ENCODE data around the gene PCYOX1L. TPM values are rescaled to one million over a fixed set of nuclear protein-coding genes. Genes with fewer than 3 reads are reported as not detected.

The PCYOX1L gene
- total and polyA plus RNA-seq, 2 of the 8 experiments (the other 6 are each of a cell fraction or from before 2014, with no cell fraction given): 6.8 to 17.2 TPM

GRCh38 chr5:149323210-149323609 is 34.6 kb upstream of the PCYOX1L start:
- Histone ChIP-seq H3K79me2 (ENCODE audit: control insufficient read depth in 1 of 2, insufficient read depth in 2 of 2, low read length in 2 of 2) (no peaks in the 10 kb centered on the region), H2BK12ac (ENCODE audit: low read depth, low read length) (no peak overlapping the region), H3K4me2 (ENCODE audit: insufficient read depth in 1 of 2, low read depth in 2 of 2, low read length in 2 of 2) (no peak overlapping the region), H2BK5ac (ENCODE audit: low read depth, low read length) (no peak overlapping the region), H3K27me3 (replicated peaks in 1 of 4; ENCODE audit: control insufficient read depth in 3 of 4, extremely low read depth in 1 of 4, insufficient read depth in 3 of 4, low read length in 3 of 4) (no peaks in the 10 kb centered on the region), H3K79me1 (ENCODE audit: low read depth, low read length) (no peaks in the 10 kb centered on the region), H2BK15ac (ENCODE audit: low read length) (no peak overlapping the region), H3K56ac (replicated peaks; ENCODE audit: insufficient read length, low read depth, low read length) (no peak overlapping the region), H3K9me3 (ENCODE audit: insufficient read depth in 2 of 2, low read depth in 1 of 2, low read length in 1 of 2) (no peaks in the 10 kb centered on the region), H3K14ac (ENCODE audit: insufficient read length) (no peak overlapping the region), H3K36me3 (ENCODE audit: control insufficient read depth in 2 of 4, insufficient read depth in 4 of 4, low read length in 3 of 4) (no peaks in the 10 kb centered on the region), H4K20me1 (replicated peaks in 1 of 2; ENCODE audit: control insufficient read depth in 1 of 2, insufficient read depth in 2 of 2, low read length in 2 of 2) (no peaks in the 10 kb centered on the region), H3K4me1 (replicated peaks in 1 of 4; ENCODE audit: control insufficient read depth in 3 of 4, insufficient read depth in 4 of 4, low read length in 3 of 4) (peaks cover 0 to 4% (median 0%) of the 10 kb centered on the region in 4 experiments; a peak in 2 of 7 replicates), H2BK120ac (replicated peaks; ENCODE audit: low read depth, low read length) (no peak overlapping the region), H4K8ac (ENCODE audit: extremely low read depth, insufficient read depth, low read length) (no peak overlapping the region), H2AFZ (ENCODE audit: low read length) (no peak overlapping the region), H3K9ac (replicated peaks in 1 of 4; ENCODE audit: extremely low read depth in 1 of 4, low read depth in 3 of 4, low read length in 3 of 4) (no peak overlapping the region), H3K27ac (ENCODE audit: low read depth, low read length) (no peak overlapping the region), H3K23me2 (ENCODE audit: low read depth, low read length) (no peaks in the 10 kb centered on the region), H2BK20ac (ENCODE audit: low read length) (no peak overlapping the region), H3K4ac (replicated peaks; ENCODE audit: insufficient read length, low read depth, low read length) (no peak overlapping the region), H4K91ac (replicated peaks; ENCODE audit: insufficient read length, low read length) (no peak overlapping the region), H3K23ac (ENCODE audit: insufficient read length) (no peak overlapping the region), H3K4me3 (ENCODE audit: extremely low read depth in 1 of 4, insufficient read depth in 2 of 4, low read depth in 3 of 4, low read length in 4 of 4) (no peak overlapping the region), H3K18ac (ENCODE audit: extremely low read depth, low read length) (no peak overlapping the region), H4K5ac (ENCODE audit: insufficient read length, low read depth, low read length) (no peak overlapping the region), H2AK5ac (ENCODE audit: low read depth, low read length) (no peak overlapping the region)
- ChIA-PET CTCF (ENCODE audit: partially characterized antibody) (interaction anchor here (1.0 to 5.1 kb wide), 5 partner anchors 9 to 77 kb away, joined by 3 to 28 read pairs (median 6); no protein-coding TSS in a partner anchor), POLR2A (ENCODE audit: partially characterized antibody) (interaction anchor here (1.3 kb wide), 1 partner anchor 23 kb away, joined by 4 read pairs; no protein-coding TSS in a partner anchor)
- no peak for FAIRE-seq
- TF ChIP-seq FOSL1 (IDR thresholded peaks at IDR 0.05; ENCODE audit: insufficient read depth, low read depth, low read length) (no peak), SP2 (IDR thresholded peaks at IDR 0.05; ENCODE audit: low read length) (no peak), SIX5 (IDR thresholded peaks at IDR 0.05; ENCODE audit: low read depth, low read length) (no peak), RXRA (IDR thresholded peaks at IDR 0.05; ENCODE audit: insufficient read depth, low read depth, low read length) (no peak), YY1 (IDR thresholded peaks at IDR 0.05; ENCODE audit: low read depth, low read length) (no peak), TAF7 (optimal IDR thresholded peaks at IDR 0.05; ENCODE audit: borderline replicate concordance, low read depth, low read length) (no peak), EZH2 (IDR thresholded peaks at IDR 0.05; ENCODE audit: low read depth, low read length, severe bottlenecking) (no peak), RNF2 (IDR thresholded peaks at IDR 0.05; ENCODE audit: borderline replicate concordance, low read depth, low read length, missing control alignments, poor library complexity, severe bottlenecking) (no peak)
- DNase-seq (ENCODE audit: low read depth in 1 of 2, low spot score in 2 of 2): no peak
